Activated CD8-positive, alpha-beta memory T cell treated with anti-CD3 and anti-CD28 coated beads, Interleukin-2, amount 10 ng/mL, durations not matched to agents 7 days and 5 days (primary cell): ENCODE results near the gene RAD17. TPM values are rescaled to one million over a fixed set of nuclear protein-coding genes. Genes with fewer than 3 reads are reported as not detected.
A peak's percentile ranks its signal among the peaks of the same experiment; 100 is the strongest.
"Not testable (repeated sequence)": the region's sequence is repeated elsewhere in the genome, so short reads cannot be mapped to it uniquely, and the experiment has no call there.

Source experiments
- ATAC-seq: fragments of 150-1000 bp; cut with Tn5 transposase; one replicate; pipeline ENCODE4 v1.10.0; 2021; ENCODE audit warnings: moderate library complexity
- CTCF ChIA-PET: fragments of 350-600 bp; sonication (Branson Sonifier 250); formaldehyde crosslinking; loops from one replicate; lab custom pipeline; 2021; ENCODE audit warnings: antibody characterized with exemption; lab: Charles Lee
- DNase-seq: peaks from one replicate; pipeline ENCODE4 v3.0.0-alpha.2; 2020
- H3K27ac Mint-ChIP-seq: one replicate; pipeline ENCODE4 v1.8.0; 2021; ENCODE audit warnings: mild to moderate bottlenecking, mixed read lengths
- H3K27me3 Mint-ChIP-seq: one replicate; pipeline ENCODE4 v1.8.0; 2021; ENCODE audit warnings: mixed read lengths
- H3K36me3 Mint-ChIP-seq: one replicate; pipeline ENCODE4 v1.8.0; 2021; ENCODE audit warnings: mild to moderate bottlenecking, mixed read lengths
- H3K4me1 Mint-ChIP-seq: one replicate; pipeline ENCODE4 v1.8.0; 2021; ENCODE audit warnings: mixed read lengths
- H3K4me3 Mint-ChIP-seq: one replicate; pipeline ENCODE4 v1.8.0; 2021; ENCODE audit warnings: mild to moderate bottlenecking, moderate library complexity, mixed read lengths
- H3K9me3 Mint-ChIP-seq: one replicate; pipeline ENCODE4 v1.8.0; 2022; ENCODE audit warnings: low read depth, mixed read lengths
- total RNA-seq, 2 experiments: library from RNA; stranded (reverse); gene quantifications; one replicate each; pipeline ENCODE4 v1.2.3, GENCODE V29; 2021

Gene RAD17, protein sequence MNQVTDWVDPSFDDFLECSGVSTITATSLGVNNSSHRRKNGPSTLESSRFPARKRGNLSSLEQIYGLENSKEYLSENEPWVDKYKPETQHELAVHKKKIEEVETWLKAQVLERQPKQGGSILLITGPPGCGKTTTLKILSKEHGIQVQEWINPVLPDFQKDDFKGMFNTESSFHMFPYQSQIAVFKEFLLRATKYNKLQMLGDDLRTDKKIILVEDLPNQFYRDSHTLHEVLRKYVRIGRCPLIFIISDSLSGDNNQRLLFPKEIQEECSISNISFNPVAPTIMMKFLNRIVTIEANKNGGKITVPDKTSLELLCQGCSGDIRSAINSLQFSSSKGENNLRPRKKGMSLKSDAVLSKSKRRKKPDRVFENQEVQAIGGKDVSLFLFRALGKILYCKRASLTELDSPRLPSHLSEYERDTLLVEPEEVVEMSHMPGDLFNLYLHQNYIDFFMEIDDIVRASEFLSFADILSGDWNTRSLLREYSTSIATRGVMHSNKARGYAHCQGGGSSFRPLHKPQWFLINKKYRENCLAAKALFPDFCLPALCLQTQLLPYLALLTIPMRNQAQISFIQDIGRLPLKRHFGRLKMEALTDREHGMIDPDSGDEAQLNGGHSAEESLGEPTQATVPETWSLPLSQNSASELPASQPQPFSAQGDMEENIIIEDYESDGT
- 10 to 100 TPM; 19.7 to 26.4 TPM for total RNA-seq

- Mint-ChIP-seq H3K27ac (peak within 1 kb of the TSS; percentile 98), H3K9me3 (no peaks in the 10 kb centered on the region), H3K4me1 (peaks cover 48% of the 10 kb centered on the region), H3K36me3 (peaks cover 25% of the 10 kb centered on the region), H3K27me3 (no peaks in the 10 kb centered on the region), H3K4me3 (peak within 1 kb of the TSS; percentile 93)
- CTCF ChIA-PET, result interaction anchor here (0.6 to 1.6 kb wide), 3 partner anchors 22 to 327 kb away, joined by 3 to 4 read pairs (median 3); no protein-coding TSS in a partner anchor
- peak; percentile 95 for ATAC-seq
- DNase-seq, result peak; percentile 96
These were observed at the start of gene RAD17, which contains the start of the genes AK6 and TAF9 for GRCh38 chr5:69369340-69370121. Gene RAD17 (plus strand): TSS chr5:69369818. CDS start chr5:69372209, 2,391 bp downstream. Gene AK6 (minus strand): TSS chr5:69369520. CDS start chr5:69369490, 30 bp downstream. Gene TAF9 (minus strand): TSS chr5:69369520. CDS start chr5:69365737, 3,783 bp downstream.

GRCh38 chr5:69326365-69326764 is 43.3 kb upstream of the RAD17 start:
- Mint-ChIP-seq H3K4me3 (no peak overlapping the region), H3K36me3 (peaks cover 1% of the 10 kb centered on the region), H3K4me1 (no peaks in the 10 kb centered on the region), H3K27me3 (no peaks in the 10 kb centered on the region), H3K9me3 (no peaks in the 10 kb centered on the region), H3K27ac (no peak overlapping the region)
- CTCF ChIA-PET, result interaction anchor here (0.9 to 1.2 kb wide), 2 partner anchors 9 to 220 kb away, joined by 4 read pairs; no protein-coding TSS in a partner anchor
- ATAC-seq (no peak), DNase-seq (no peak)

DNA sequence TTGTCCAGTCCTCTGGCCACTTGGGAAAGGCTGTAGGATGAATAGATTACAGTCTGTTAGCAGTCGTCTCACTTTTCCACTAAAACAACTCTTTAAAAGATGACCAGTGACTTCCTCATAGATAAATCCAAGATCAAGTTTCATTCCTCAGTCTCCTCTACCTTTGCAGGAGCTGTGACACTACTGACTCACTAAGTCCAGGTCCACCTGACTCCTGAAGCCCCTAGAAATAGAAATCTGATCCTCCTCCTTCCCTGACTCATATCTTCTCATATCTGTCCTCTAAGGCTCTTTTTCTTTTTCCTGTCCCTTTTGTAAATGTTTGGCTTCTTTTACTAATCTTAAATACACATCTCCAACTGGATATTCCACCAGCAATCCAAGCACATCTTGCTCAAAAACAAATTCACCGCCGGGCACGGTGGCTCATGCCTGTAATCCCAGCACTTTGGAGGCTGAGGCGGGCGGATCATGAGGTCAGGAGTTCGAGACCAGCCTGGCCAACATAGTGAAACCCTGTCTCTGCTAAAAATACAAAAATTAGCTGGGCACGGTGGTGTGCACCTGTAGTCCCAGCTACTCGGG is 39.6 kb upstream of the RAD17 start:
- H3K4me1 Mint-ChIP-seq, result peaks cover 14% of the 10 kb centered on the region
- DNase-seq (no peak), ATAC-seq (no peak)
- H3K9me3 Mint-ChIP-seq, result no peaks in the 10 kb centered on the region
- H3K27me3 Mint-ChIP-seq, result no peaks in the 10 kb centered on the region
- H3K36me3 Mint-ChIP-seq, result peaks cover 1% of the 10 kb centered on the region
- no peak overlapping the region for H3K27ac Mint-ChIP-seq
- CTCF ChIA-PET, result no interaction called here
- no peak overlapping the region for H3K4me3 Mint-ChIP-seq

DNA sequence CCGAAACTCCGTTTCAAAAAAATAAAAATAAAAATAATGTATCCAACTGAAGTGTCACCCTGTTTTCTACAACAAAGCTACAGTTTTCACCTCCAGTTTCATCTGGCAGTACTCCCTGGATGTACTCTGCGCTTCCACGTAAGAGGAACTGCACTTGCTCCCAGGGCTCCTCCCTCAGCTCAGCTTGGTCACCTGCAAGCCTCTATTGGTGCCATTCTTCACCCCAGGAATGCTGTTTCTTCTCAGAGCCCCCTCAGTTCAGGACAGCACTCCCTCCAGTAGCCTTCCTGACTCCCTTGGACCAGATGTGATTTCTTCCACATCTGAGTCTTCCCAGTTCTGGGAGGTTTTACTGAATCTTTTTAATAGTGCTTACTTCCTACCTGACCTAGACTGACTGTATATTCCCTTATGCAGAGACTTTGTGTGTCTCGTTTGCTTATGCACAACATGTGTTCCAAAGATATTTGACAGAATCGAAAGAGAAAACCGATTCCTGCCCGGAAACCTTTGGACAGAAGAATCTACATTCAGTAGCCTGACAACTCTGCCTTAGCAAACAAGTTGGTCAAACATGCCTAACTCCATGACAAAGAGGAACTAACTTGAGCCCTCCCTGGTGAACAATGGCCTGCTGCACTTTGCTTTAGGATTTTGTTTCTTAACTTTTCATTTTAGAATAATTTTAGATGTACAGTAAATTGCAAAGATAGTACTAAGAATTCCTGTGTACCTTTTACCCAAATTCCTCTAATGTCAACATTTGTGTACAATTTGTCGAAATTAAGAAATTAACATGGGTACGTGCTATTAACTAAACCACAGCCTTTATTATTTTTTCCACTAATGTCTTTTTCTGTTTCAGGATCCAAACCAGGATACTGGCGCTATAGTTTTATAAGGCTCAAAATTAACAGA is 37.8 kb upstream of the RAD17 start:
- ATAC-seq (no peak), DNase-seq (no peak)
- H3K9me3 Mint-ChIP-seq, result no peaks in the 10 kb centered on the region
- no peaks in the 10 kb centered on the region for H3K27me3 Mint-ChIP-seq
- peaks cover 18% of the 10 kb centered on the region for H3K4me1 Mint-ChIP-seq
- CTCF ChIA-PET, result interaction anchor here (5.7 kb wide), 1 partner anchor 238 kb away, joined by 43 read pairs; the partner anchor contains the start of gene SLC30A5
- peak overlapping the region; percentile 75 for H3K4me3 Mint-ChIP-seq
- H3K27ac Mint-ChIP-seq, result peak overlapping the region; percentile 87
- H3K36me3 Mint-ChIP-seq, result peaks cover 1% of the 10 kb centered on the region

GRCh38 chr5:69333668-69334315 is 35.8 kb upstream of the RAD17 start:
- CTCF ChIA-PET, result interaction anchor here (0.7 to 5.7 kb wide), 12 partner anchors 10 to 926 kb away, joined by 3 to 43 read pairs (median 6); partner anchors contain the start of genes CENPH and SLC30A5
- not testable (repeated sequence) for H3K27me3 Mint-ChIP-seq, H3K4me3 Mint-ChIP-seq, H3K9me3 Mint-ChIP-seq, H3K36me3 Mint-ChIP-seq, DNase-seq, ATAC-seq, H3K27ac Mint-ChIP-seq
- H3K4me1 Mint-ChIP-seq, result peaks cover 18% of the 10 kb centered on the region

- Mint-ChIP-seq H3K36me3 (peaks cover 1% of the 10 kb centered on the region), H3K4me1 (peaks cover 18% of the 10 kb centered on the region), H3K27me3 (no peaks in the 10 kb centered on the region), H3K4me3 (no peak overlapping the region), H3K9me3 (no peaks in the 10 kb centered on the region), H3K27ac (no peak overlapping the region)
- ATAC-seq, result peak; percentile 72
- CTCF ChIA-PET, result interaction anchor here (0.7 to 5.7 kb wide), 20 partner anchors 9 to 311 kb away, joined by 3 to 43 read pairs (median 4); partner anchors contain the start of genes CDK7, CENPH and SLC30A5
- peak; percentile 87 for DNase-seq
These were observed 34.8 kb upstream of the RAD17 start for GRCh38 chr5:69334793-69335268.

DNA sequence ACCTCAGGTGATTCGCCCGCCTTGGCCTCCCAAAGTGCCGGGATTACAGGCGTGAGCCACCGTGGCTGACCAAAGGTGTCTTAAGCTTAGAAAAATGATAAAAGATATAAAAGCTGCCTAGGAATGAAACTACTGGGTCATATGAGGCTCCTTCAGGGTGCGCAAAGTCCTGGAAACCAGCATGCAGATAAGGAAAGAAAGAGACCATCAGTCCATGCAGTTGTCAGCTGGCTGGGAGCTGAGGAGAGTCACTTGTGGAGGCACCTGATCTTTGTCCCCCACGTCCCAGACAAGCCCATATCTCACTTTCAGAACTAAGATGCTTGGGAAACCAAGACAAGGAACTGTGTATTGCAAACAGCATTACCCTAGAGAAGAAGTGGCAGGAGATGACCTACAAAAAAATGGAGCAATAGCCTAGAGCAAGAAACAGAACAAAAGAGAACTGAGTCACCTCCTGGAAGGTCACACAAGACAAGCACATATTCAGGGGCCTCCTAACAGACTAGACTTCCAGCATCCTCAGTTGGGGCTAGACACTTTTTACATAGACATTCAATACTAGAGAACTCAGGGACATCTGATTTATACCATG is 34.2 kb upstream of the RAD17 start:
- CTCF ChIA-PET, result interaction anchor here (0.7 to 5.7 kb wide), 16 partner anchors 8 to 311 kb away, joined by 3 to 43 read pairs (median 6); partner anchors contain the start of genes CDK7, CENPH and SLC30A5
- Mint-ChIP-seq H3K27me3 (no peaks in the 10 kb centered on the region), H3K36me3 (peaks cover 1% of the 10 kb centered on the region), H3K9me3 (no peaks in the 10 kb centered on the region), H3K4me3 (no peak overlapping the region), H3K27ac (no peak overlapping the region), H3K4me1 (peaks cover 18% of the 10 kb centered on the region)
- ATAC-seq (no peak), DNase-seq (no peak)

DNA sequence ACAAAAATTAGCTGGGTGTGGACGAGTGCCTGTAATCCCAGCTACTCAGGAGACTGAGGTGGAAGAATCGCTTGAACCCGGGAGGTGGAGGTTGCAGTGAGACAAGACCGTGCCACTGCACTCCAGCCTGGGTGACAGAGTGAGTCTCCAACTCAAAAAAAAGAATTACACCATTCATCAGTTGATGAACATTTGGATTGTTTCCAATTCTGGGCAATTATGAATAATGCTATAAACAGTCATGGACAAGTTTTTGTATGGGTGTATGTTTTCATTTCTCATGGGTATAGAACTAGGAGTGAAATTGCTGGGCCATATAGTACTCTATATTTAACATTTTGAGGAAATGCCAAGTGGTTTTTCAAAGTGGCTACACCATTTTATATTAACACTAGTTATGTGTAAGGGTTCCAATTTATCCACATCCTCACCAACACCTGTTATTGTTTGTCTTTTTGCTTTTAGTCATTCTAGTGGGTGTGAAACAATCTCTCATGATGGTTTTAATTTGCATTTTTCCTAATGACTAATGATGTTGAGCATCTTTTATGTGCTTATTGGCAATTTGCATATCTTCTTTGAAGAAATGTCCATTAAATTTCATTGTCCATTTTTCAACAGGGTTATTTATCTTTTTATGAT is 28.0 kb upstream of the RAD17 start:
- H3K9me3 Mint-ChIP-seq, result no peaks in the 10 kb centered on the region
- no peak overlapping the region for H3K27ac Mint-ChIP-seq
- no peak for DNase-seq
- H3K36me3 Mint-ChIP-seq, result no peaks in the 10 kb centered on the region
- no peaks in the 10 kb centered on the region for H3K27me3 Mint-ChIP-seq
- no peak overlapping the region for H3K4me3 Mint-ChIP-seq
- CTCF ChIA-PET, result interaction anchor here (0.6 kb wide), 1 partner anchor 93 kb away, joined by 4 read pairs; no protein-coding TSS in a partner anchor
- no peak for ATAC-seq
- H3K4me1 Mint-ChIP-seq, result peaks cover 4% of the 10 kb centered on the region

- Mint-ChIP-seq H3K4me1 (peaks cover 4% of the 10 kb centered on the region), H3K4me3 (no peak overlapping the region), H3K9me3 (no peaks in the 10 kb centered on the region), H3K27me3 (no peaks in the 10 kb centered on the region), H3K36me3 (no peaks in the 10 kb centered on the region), H3K27ac (no peak overlapping the region)
- CTCF ChIA-PET, result interaction anchor here (0.8 to 1.3 kb wide), 2 partner anchors 8 to 250 kb away, joined by 3 to 6 read pairs; no protein-coding TSS in a partner anchor
- ATAC-seq (no peak), DNase-seq (no peak)
These were observed 26.5 kb upstream of the RAD17 start for GRCh38 chr5:69343083-69343482.

DNA sequence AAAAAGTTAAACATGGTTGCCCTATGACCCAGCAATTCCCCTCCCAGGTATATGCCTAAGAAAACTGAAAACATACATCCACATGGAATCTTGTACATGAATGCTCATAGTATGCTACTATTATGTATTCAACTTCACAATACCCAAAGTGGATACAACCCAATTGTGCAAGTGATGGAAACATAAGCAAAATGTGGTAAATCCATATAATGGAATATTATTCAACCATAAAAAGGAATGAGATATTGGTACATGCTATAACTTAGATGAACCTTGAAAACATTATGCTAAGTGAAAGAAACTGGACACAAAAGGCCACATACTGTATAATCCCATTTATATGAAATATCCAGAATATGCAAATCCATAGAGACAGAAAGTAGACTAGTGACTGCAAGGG is 19.0 kb upstream of the RAD17 start:
- Mint-ChIP-seq H3K27ac (no peak overlapping the region), H3K4me3 (no peak overlapping the region), H3K36me3 (peaks cover 34% of the 10 kb centered on the region), H3K4me1 (peaks cover 5% of the 10 kb centered on the region), H3K9me3 (no peaks in the 10 kb centered on the region), H3K27me3 (no peaks in the 10 kb centered on the region)
- no peak for DNase-seq
- CTCF ChIA-PET, result no interaction called here
- no peak for ATAC-seq
